Muscle layer of colon (tissue), 2 donors: ENCODE results near the gene STAT5B.
A peak's percentile ranks its signal among the peaks of the same experiment; 100 is the strongest.

ENCODE experiments used
- H3K27ac ChIP-seq: one replicate; pipeline ENCODE4 v1.7.0; 2013; ENCODE audit warnings: low read depth, mild to moderate bottlenecking, low read length, moderate library complexity
- H3K27me3 ChIP-seq, 2 donors: one replicate each; pipeline ENCODE4 v1.7.0; 2013; ENCODE audit warnings: low read length in 2 of 2, mild to moderate bottlenecking in 2 of 2; ENCODE audit not compliant: insufficient read depth in 2 of 2, control insufficient read depth in 1 of 2
- H3K36me3 ChIP-seq: one replicate; pipeline ENCODE4 v1.7.0; 2013; ENCODE audit warnings: mild to moderate bottlenecking, low read length; ENCODE audit not compliant: insufficient read depth
- H3K4me1 ChIP-seq: one replicate; pipeline ENCODE4 v1.7.0; 2013; ENCODE audit warnings: mild to moderate bottlenecking, low read length; ENCODE audit not compliant: insufficient read depth
- H3K4me3 ChIP-seq, 2 donors: one replicate each; pipeline ENCODE4 v1.7.0; 2013; ENCODE audit warnings: low read length in 2 of 2, low read depth in 1 of 2, mild to moderate bottlenecking in 1 of 2, moderate library complexity in 1 of 2
- H3K9ac ChIP-seq: one replicate; pipeline ENCODE4 v1.7.0; 2013; ENCODE audit warnings: low read length
- H3K9me3 ChIP-seq: one replicate; pipeline ENCODE4 v1.7.0; 2013; ENCODE audit warnings: mild to moderate bottlenecking, low read length
- donor health status: abdominal sarcoma.
- donor health status: Adenocarcinoma of cecum.

The STAT5B gene

GRCh38 chr17:42289611-42290181, 13.5 kb upstream of the STAT5B start:
- H3K4me3 ChIP-seq: peak overlapping the region in 1 of 2 donors; percentile 86
- no peaks in the 10 kb centered on the region for H3K9me3 ChIP-seq
- H3K4me1 ChIP-seq: peaks cover 29% of the 10 kb centered on the region
- peaks cover under 1% of the 10 kb centered on the region for H3K36me3 ChIP-seq
- no peaks in the 10 kb centered on the region for H3K27me3 ChIP-seq
- no peak overlapping the region for H3K9ac ChIP-seq
- peak overlapping the region; percentile 59 for H3K27ac ChIP-seq

DNA sequence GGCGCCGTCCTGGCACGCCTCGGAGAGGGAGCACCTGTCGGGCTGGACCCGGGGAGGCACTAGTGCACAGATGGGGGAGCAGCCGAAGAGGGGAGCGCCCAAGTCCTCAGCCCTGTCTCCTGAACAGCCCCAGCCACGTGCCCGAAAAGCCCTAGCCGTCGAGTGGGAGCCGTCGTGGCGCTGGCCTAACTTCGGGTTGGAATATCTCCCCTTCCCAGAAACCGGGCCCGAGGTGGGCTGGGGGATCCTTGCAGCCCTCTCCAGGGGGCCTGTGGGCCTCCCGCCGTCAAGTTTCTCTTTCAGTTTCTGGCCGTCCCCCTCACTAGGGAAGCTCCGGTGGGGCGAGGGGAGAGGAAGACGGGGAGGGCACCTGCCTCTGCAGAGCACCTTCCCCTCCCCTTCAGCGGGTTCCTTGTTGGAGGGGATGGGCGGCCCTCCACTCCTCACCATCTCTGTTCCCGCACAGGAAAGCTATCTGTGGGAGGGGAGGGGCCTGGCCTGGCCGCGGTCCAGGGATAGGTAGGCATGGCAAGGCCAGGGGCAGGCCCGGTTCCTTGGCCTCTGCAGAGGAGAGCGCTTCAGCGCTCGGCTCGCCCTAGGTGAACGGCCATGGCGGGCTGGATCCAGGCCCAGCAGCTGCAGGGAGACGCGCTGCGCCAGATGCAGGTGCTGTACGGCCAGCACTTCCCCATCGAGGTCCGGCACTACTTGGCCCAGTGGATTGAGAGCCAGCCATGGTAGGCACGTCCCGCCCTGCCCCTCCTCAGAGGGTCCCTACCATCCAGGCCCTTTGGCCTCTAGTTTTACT, 12.8 kb upstream of the STAT5B start:
- Histone ChIP-seq H3K9ac (no peak overlapping the region), H3K36me3 (no peaks in the 10 kb centered on the region), H3K4me3 (peak overlapping the region; percentile 76 to 86), H3K4me1 (peaks cover 29% of the 10 kb centered on the region), H3K27ac (peak overlapping the region; percentile 59), H3K27me3 (no peaks in the 10 kb centered on the region), H3K9me3 (no peaks in the 10 kb centered on the region)

GRCh38 chr17:42287977-42288802, 12.0 kb upstream of the STAT5B start, which contains the start of gene STAT5A:
Gene STAT5A, plus strand, starts transcription at chr17:42288498. Its CDS starts 914 bp downstream, at chr17:42289412.
- Histone ChIP-seq H3K4me1 (peaks cover 29% of the 10 kb centered on the region), H3K4me3 (peak within 1 kb of the TSS; percentile 76 to 86), H3K27me3 (no peaks in the 10 kb centered on the region), H3K9ac (peak within 1 kb of the TSS; percentile 91), H3K9me3 (no peaks in the 10 kb centered on the region), H3K36me3 (no peaks in the 10 kb centered on the region), H3K27ac (peak within 1 kb of the TSS; percentile 59)

GRCh38 chr17:42287305-42287976, 11.2 kb upstream of the STAT5B start:
- H3K27me3 ChIP-seq: no peaks in the 10 kb centered on the region
- peak overlapping the region; percentile 91 for H3K9ac ChIP-seq
- H3K9me3 ChIP-seq: no peaks in the 10 kb centered on the region
- H3K27ac ChIP-seq: peak overlapping the region; percentile 55
- peak overlapping the region; percentile 76 to 86 for H3K4me3 ChIP-seq
- H3K4me1 ChIP-seq: peaks cover 29% of the 10 kb centered on the region
- H3K36me3 ChIP-seq: no peaks in the 10 kb centered on the region

DNA sequence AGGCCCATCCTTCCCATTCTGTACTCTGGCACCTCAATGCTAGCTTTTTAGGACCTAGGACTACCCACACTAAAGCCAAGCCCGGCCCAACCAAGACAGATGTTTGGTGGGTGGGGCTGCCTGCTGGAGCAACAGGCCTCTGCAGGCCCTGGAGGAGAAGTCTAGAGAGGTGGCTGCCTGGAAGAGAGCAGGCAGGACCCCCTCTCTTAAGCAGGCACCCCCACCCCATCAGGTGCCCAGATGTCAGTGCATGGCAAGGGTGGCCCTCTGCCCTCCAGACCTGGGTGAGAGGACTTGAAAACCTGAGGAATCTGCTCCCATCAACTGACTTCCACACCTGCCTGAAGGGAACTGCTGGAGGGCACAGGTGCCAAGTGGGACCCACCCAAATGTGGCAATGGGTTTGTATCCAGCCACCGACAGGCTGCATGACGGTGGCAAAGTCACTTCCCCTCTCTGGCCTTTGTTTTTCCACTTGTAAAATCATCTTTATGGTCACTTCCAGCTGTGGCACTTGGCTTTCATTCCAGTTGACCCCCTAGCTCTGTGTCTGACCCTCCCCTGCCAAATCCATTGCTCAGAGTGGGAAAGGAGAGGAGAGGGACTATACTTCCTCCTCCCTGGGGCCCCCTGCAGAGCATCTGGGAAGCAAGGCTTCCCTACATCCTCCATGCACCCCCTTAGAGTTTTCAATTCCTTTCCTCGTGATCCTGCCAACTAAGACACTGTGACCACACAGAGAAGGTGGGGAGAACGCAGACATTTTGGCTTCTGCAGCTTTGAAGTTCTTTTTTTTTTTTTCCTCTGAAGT, 10.4 kb upstream of the STAT5B start:
- Histone ChIP-seq H3K4me3 (peak overlapping the region in 1 of 2 donors; percentile 86), H3K4me1 (peaks cover 29% of the 10 kb centered on the region), H3K27me3 (no peaks in the 10 kb centered on the region)

GRCh38 chr17:42285346-42286050, 9.3 kb upstream of the STAT5B start:
- H3K9ac ChIP-seq: no peak overlapping the region
- H3K36me3 ChIP-seq: no peaks in the 10 kb centered on the region
- no peaks in the 10 kb centered on the region for H3K9me3 ChIP-seq
- H3K27me3 ChIP-seq: no peaks in the 10 kb centered on the region
- H3K4me1 ChIP-seq: peaks cover 29% of the 10 kb centered on the region
- H3K4me3 ChIP-seq: no peak overlapping the region
- no peak overlapping the region for H3K27ac ChIP-seq

More for the DNA sequence above, 10.4 kb upstream of the STAT5B start:
- peak overlapping the region; percentile 55 for H3K27ac ChIP-seq
- H3K9me3 ChIP-seq: no peaks in the 10 kb centered on the region
- H3K36me3 ChIP-seq: no peaks in the 10 kb centered on the region
- H3K9ac ChIP-seq: peak overlapping the region; percentile 91

DNA sequence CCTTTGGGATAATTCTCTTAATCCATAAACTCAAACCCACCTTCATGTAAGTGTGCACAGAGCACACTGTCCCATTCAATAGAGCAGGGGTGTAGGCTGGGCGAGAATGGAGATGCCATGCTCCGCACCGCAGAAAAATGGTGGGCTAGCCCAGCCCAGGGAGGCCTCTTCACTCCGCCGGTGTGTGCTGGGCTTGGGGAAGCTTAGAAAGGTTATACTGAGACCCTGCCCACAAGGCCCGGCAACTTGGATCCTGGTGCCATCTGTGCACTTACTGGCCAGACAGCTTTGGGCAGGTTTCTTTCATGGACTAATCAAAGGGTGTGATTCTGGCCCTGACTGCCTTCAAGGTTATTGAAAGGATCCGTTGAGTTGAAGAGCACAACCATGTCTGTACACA, 8.4 kb upstream of the STAT5B start:
- no peaks in the 10 kb centered on the region for H3K27me3 ChIP-seq
- H3K36me3 ChIP-seq: no peaks in the 10 kb centered on the region
- no peak overlapping the region for H3K4me3 ChIP-seq
- H3K9me3 ChIP-seq: no peaks in the 10 kb centered on the region
- no peak overlapping the region for H3K9ac ChIP-seq
- H3K4me1 ChIP-seq: peaks cover 27% of the 10 kb centered on the region
- H3K27ac ChIP-seq: no peak overlapping the region

DNA sequence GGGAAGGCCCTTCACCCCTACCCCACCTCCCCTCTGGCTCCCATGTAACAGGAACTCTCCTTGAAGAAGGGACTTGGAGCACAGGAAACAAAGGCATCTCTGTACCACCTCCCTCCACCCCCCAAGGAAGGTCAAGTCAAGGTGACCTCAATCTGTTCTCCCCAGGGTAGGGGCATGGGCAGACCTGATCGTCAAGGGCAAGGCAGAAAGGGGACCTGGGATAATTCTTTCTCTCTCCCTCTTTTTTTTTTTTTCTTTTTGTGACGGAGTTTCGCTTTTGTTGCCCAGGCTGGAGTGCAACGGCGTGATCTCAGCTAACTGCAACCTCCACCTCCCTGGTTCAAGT, 7.8 kb upstream of the STAT5B start:
- H3K4me1 ChIP-seq: peaks cover 21% of the 10 kb centered on the region
- no peaks in the 10 kb centered on the region for H3K9me3 ChIP-seq
- no peaks in the 10 kb centered on the region for H3K27me3 ChIP-seq
- no peak overlapping the region for H3K27ac ChIP-seq
- no peak overlapping the region for H3K4me3 ChIP-seq
- H3K36me3 ChIP-seq: no peaks in the 10 kb centered on the region
- no peak overlapping the region for H3K9ac ChIP-seq

- H3K27ac ChIP-seq: no peak overlapping the region
- no peaks in the 10 kb centered on the region for H3K9me3 ChIP-seq
- no peak overlapping the region for H3K9ac ChIP-seq
- no peaks in the 10 kb centered on the region for H3K36me3 ChIP-seq
- no peaks in the 10 kb centered on the region for H3K27me3 ChIP-seq
- H3K4me3 ChIP-seq: no peak overlapping the region
- peaks cover 19% of the 10 kb centered on the region for H3K4me1 ChIP-seq
Observed at GRCh38 chr17:42283241-42284023, 7.2 kb upstream of the STAT5B start.
